ENCODE data around the gene COL4A2. TPM values are rescaled to one million over a fixed set of nuclear protein-coding genes. Genes with fewer than 3 reads are reported as not detected.

Gene COL4A2
- total and polyA plus RNA-seq, 2 donors (not counting 1 experiment from before 2014, with no cell fraction given) = 0.17 TPM; not detected in 1

GRCh38 chr13:110346661-110347067, 39.6 kb downstream of the COL4A2 start:
- H3K4me3 Mint-ChIP-seq = no peak overlapping the region

DNA sequence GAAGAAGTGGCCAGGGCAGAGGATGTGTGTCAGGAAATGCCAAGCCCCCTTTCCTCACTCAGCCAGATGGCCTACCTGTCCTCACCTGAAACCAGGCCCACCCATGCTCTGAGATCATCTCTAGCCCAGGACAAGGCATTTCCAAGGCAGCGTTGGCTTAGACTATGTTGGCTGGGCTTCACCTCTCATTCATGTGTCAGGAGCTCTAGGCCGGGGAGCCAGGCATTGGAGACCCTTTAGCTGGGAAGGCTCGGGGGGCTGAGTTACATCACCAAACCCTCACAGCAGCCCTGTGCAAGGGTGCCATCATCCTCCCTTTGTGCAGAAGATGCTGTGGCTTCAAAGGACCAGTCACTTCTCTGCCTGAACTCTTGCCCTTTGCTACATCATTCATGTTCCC, 40.0 kb downstream of the COL4A2 start:
- no peaks in the 10 kb centered on the region for H3K4me1 Mint-ChIP-seq
- H3K27ac Mint-ChIP-seq = no peak overlapping the region
- intact Hi-C loops (cut with micrococcal nuclease) = no loop called here
- no peak overlapping the region for H3K27ac ChIP-seq (ENCODE audit: low read length in 2 of 2)
- DNase-seq (no peak), ATAC-seq (ENCODE audit: low read depth) (no peak)
- no peaks in the 10 kb centered on the region for H3K36me3 ChIP-seq (replicated peaks in 1 of 2; ENCODE audit: control extremely low read depth in 1 of 2, control insufficient read depth in 1 of 2, extremely low read depth in 1 of 2, insufficient read depth in 2 of 2, low read length in 1 of 2)
- no peaks in the 10 kb centered on the region for H3K9me3 Mint-ChIP-seq (ENCODE audit: insufficient read depth)
- H4K20me1 ChIP-seq (ENCODE audit: control insufficient read depth, insufficient read depth, low read length, poor library complexity, severe bottlenecking) = no peaks in the 10 kb centered on the region
- no peak for TF ChIP-seq CTCF (IDR thresholded peaks at IDR 0.05)
- TF ChIP-seq EZH2 (IDR thresholded peaks at IDR 0.05; ENCODE audit: borderline replicate concordance, insufficient read depth, low read depth, low read length, poor library complexity, severe bottlenecking) = no peak
- H3K4me3 ChIP-seq (ENCODE audit: control extremely low read depth in 1 of 5, extremely low read depth in 1 of 5, insufficient read depth in 1 of 5, low read depth in 2 of 5, low read length in 4 of 5) = no peak overlapping the region
- H3K27me3 ChIP-seq (replicated peaks in 1 of 4; ENCODE audit: control extremely low read depth in 1 of 4, control insufficient read depth in 3 of 4, insufficient read depth in 4 of 4, low read length in 3 of 4) = peaks cover 0 to 3% (median 0%) of the 10 kb centered on the region in 4 experiments
- POLR2A ChIA-PET = no interaction called here
- no peak overlapping the region for H3K9ac ChIP-seq (ENCODE audit: low read length)
- 87% methylated on average over 3 of the region's 3 CpGs for WGBS (ENCODE audit: insufficient coverage)
- no peaks in the 10 kb centered on the region for H3K4me1 ChIP-seq (ENCODE audit: control insufficient read depth in 2 of 2, insufficient read depth in 2 of 2, low read length in 2 of 2)
- no peak overlapping the region for H3K4me3 Mint-ChIP-seq
- H3K79me2 ChIP-seq (ENCODE audit: control insufficient read depth, insufficient read depth, low read length) = no peaks in the 10 kb centered on the region
- H3K9me3 ChIP-seq (ENCODE audit: control extremely low read depth in 1 of 3, control insufficient read depth in 2 of 3, insufficient read depth in 1 of 3, low read length in 2 of 3) = peaks cover 0 to 5% (median 0%) of the 10 kb centered on the region in 3 donors
- peaks cover 12% of the 10 kb centered on the region for H3K27me3 Mint-ChIP-seq
- H2AFZ ChIP-seq (ENCODE audit: insufficient read depth, low read depth, low read length, poor library complexity, severe bottlenecking) = no peak overlapping the region
- H3K4me2 ChIP-seq (replicated peaks; ENCODE audit: low read depth, low read length, poor library complexity, severe bottlenecking) = no peak overlapping the region
- CTCF ChIA-PET = no interaction called here

More at GRCh38 chr13:110346661-110347067, 39.6 kb downstream of the COL4A2 start:
- ChIA-PET CTCF (no interaction called here), POLR2A (no interaction called here)
- intact Hi-C loops (cut with micrococcal nuclease) = no loop called here
- 88% methylated on average over 14 of the region's 17 CpGs for WGBS (ENCODE audit: insufficient coverage)
- no peak overlapping the region for H3K27ac Mint-ChIP-seq
- DNase-seq (no peak), ATAC-seq (ENCODE audit: low read depth) (no peak)
- H3K9me3 ChIP-seq (ENCODE audit: control extremely low read depth in 1 of 3, control insufficient read depth in 2 of 3, insufficient read depth in 1 of 3, low read length in 2 of 3) = peaks cover 0 to 5% (median 0%) of the 10 kb centered on the region in 3 donors
- no peak overlapping the region for H3K27ac ChIP-seq (ENCODE audit: low read length in 2 of 2)
- H3K4me2 ChIP-seq (replicated peaks; ENCODE audit: low read depth, low read length, poor library complexity, severe bottlenecking) = no peak overlapping the region
- H2AFZ ChIP-seq (ENCODE audit: insufficient read depth, low read depth, low read length, poor library complexity, severe bottlenecking) = no peak overlapping the region
- no peaks in the 10 kb centered on the region for H3K9me3 Mint-ChIP-seq (ENCODE audit: insufficient read depth)
- H3K27me3 Mint-ChIP-seq = peaks cover 9% of the 10 kb centered on the region
- peaks cover 3% of the 10 kb centered on the region for H3K4me1 Mint-ChIP-seq
- no peak for TF ChIP-seq CTCF (IDR thresholded peaks at IDR 0.05)
- no peak for TF ChIP-seq EZH2 (IDR thresholded peaks at IDR 0.05; ENCODE audit: borderline replicate concordance, insufficient read depth, low read depth, low read length, poor library complexity, severe bottlenecking)
- peaks cover 0 to 3% (median 0%) of the 10 kb centered on the region in 4 experiments for H3K27me3 ChIP-seq (replicated peaks in 1 of 4; ENCODE audit: control extremely low read depth in 1 of 4, control insufficient read depth in 3 of 4, insufficient read depth in 4 of 4, low read length in 3 of 4)
- H3K4me3 ChIP-seq (ENCODE audit: control extremely low read depth in 1 of 5, extremely low read depth in 1 of 5, insufficient read depth in 1 of 5, low read depth in 2 of 5, low read length in 4 of 5) = no peak overlapping the region
- H3K79me2 ChIP-seq (ENCODE audit: control insufficient read depth, insufficient read depth, low read length) = no peaks in the 10 kb centered on the region
- no peaks in the 10 kb centered on the region for H4K20me1 ChIP-seq (ENCODE audit: control insufficient read depth, insufficient read depth, low read length, poor library complexity, severe bottlenecking)
- peaks cover 0 to 3% of the 10 kb centered on the region in 2 donors for H3K4me1 ChIP-seq (ENCODE audit: control insufficient read depth in 2 of 2, insufficient read depth in 2 of 2, low read length in 2 of 2)
- no peak overlapping the region for H3K9ac ChIP-seq (ENCODE audit: low read length)
- H3K36me3 ChIP-seq (replicated peaks in 1 of 2; ENCODE audit: control extremely low read depth in 1 of 2, control insufficient read depth in 1 of 2, extremely low read depth in 1 of 2, insufficient read depth in 2 of 2, low read length in 1 of 2) = no peaks in the 10 kb centered on the region

Measured in B cell (primary cell).